Measurements from ENCODE around the gene DAW1. TPM values are rescaled to one million over a fixed set of nuclear protein-coding genes. Genes with fewer than 3 reads are reported as not detected.
"Not testable (repeated sequence)": the region's sequence is repeated elsewhere in the genome, so short reads cannot be mapped to it uniquely, and the experiment has no call there.

DAW1 gene
- total RNA-seq, 1 experiment from 2014 or later = 0.26 TPM

GRCh38 chr2:227834916-227835650 lies 36.3 kb upstream of the DAW1 start:
- intact Hi-C loops (cut with micrococcal nuclease; ENCODE audit: unreplicated experiment) = no loop called here
- Histone ChIP-seq H3K9me3 (ENCODE audit: control insufficient read depth, insufficient read depth, low read depth, low read length) (no peaks in the 10 kb centered on the region), H3K36me3 (ENCODE audit: control insufficient read depth, insufficient read depth, low read length) (no peaks in the 10 kb centered on the region), H3K4me1 (ENCODE audit: control insufficient read depth, insufficient read depth, low read length) (no peaks in the 10 kb centered on the region), H3K4me3 (ENCODE audit: low read depth in 2 of 2, low read length in 2 of 2) (no peak overlapping the region), H3K27me3 (ENCODE audit: control insufficient read depth, insufficient read depth, low read length) (no peaks in the 10 kb centered on the region), H3K27ac (ENCODE audit: low read length) (no peak overlapping the region)
- DNase-seq (ENCODE audit: low read depth, low spot score) (no peak), ATAC-seq (no peak)
- in situ Hi-C loops (cut with HindIII; ENCODE audit: low pct_unique_long_range_greater_than_20kb, low sequenced_read_pairs) = no loop called here
- no TSS peak for BruUV-seq (replicated peaks)
- POLR2A ChIA-PET = no interaction called here
- TF ChIP-seq SIN3A (IDR thresholded peaks at IDR 0.05; ENCODE audit: borderline replicate concordance, insufficient read depth, low read depth, low read length) (no peak), CTCF (IDR thresholded peaks at IDR 0.05) (no peak), POLR2AphosphoS5 (IDR thresholded peaks at IDR 0.05; ENCODE audit: low read depth, low read length) (no peak), REST (IDR thresholded peaks at IDR 0.05; ENCODE audit: insufficient read depth in 1 of 2, low read depth in 2 of 2, low read length in 1 of 2) (no peak), TCF7L2 (IDR thresholded peaks at IDR 0.05; ENCODE audit: low read depth, low read length) (no peak)
- CTCF ChIA-PET = no interaction called here

- CTCF ChIA-PET; DNase-seq (ENCODE audit: low read depth, low spot score); in situ Hi-C loops (cut with HindIII; ENCODE audit: low pct_unique_long_range_greater_than_20kb, low sequenced_read_pairs); BruUV-seq (replicated peaks); H3K27ac ChIP-seq (ENCODE audit: low read length); H3K4me1 ChIP-seq (ENCODE audit: control insufficient read depth, insufficient read depth, low read length); H3K4me3 ChIP-seq (ENCODE audit: low read depth in 2 of 2, low read length in 2 of 2); H3K27me3 ChIP-seq (ENCODE audit: control insufficient read depth, insufficient read depth, low read length); H3K9me3 ChIP-seq (ENCODE audit: control insufficient read depth, insufficient read depth, low read depth, low read length); H3K36me3 ChIP-seq (ENCODE audit: control insufficient read depth, insufficient read depth, low read length); ATAC-seq; intact Hi-C loops (cut with micrococcal nuclease; ENCODE audit: unreplicated experiment): not testable (repeated sequence)
- POLR2A ChIA-PET = interaction anchor here (0.6 kb wide), 1 partner anchor 70 kb away, joined by 3 read pairs; no protein-coding TSS in a partner anchor
Measured at GRCh38 chr2:227839339-227840129, 31.9 kb upstream of the DAW1 start.

- H3K27me3 ChIP-seq (ENCODE audit: control insufficient read depth, insufficient read depth, low read length) = no peaks in the 10 kb centered on the region
- ChIA-PET CTCF (no interaction called here), POLR2A (interaction anchor here (0.5 kb wide), 1 partner anchor 85 kb away, joined by 3 read pairs; no protein-coding TSS in a partner anchor)
- intact Hi-C loops (cut with micrococcal nuclease; ENCODE audit: unreplicated experiment) (no loop called here), in situ Hi-C loops (cut with HindIII; ENCODE audit: low pct_unique_long_range_greater_than_20kb, low sequenced_read_pairs) (no loop called here)
- no peak for TF ChIP-seq POLR2AphosphoS5 (IDR thresholded peaks at IDR 0.05; ENCODE audit: low read depth, low read length)
- no peak for TF ChIP-seq TCF7L2 (IDR thresholded peaks at IDR 0.05; ENCODE audit: low read depth, low read length)
- TF ChIP-seq SIN3A (IDR thresholded peaks at IDR 0.05; ENCODE audit: borderline replicate concordance, insufficient read depth, low read depth, low read length) = no peak
- no peak for TF ChIP-seq CTCF (IDR thresholded peaks at IDR 0.05)
- TF ChIP-seq REST (IDR thresholded peaks at IDR 0.05; ENCODE audit: insufficient read depth in 1 of 2, low read depth in 2 of 2, low read length in 1 of 2) = no peak
- no peak overlapping the region for H3K27ac ChIP-seq (ENCODE audit: low read length)
- BruUV-seq (replicated peaks) = no TSS peak
- ATAC-seq = no peak
- H3K4me1 ChIP-seq (ENCODE audit: control insufficient read depth, insufficient read depth, low read length) = no peaks in the 10 kb centered on the region
- H3K4me3 ChIP-seq (ENCODE audit: low read depth in 2 of 2, low read length in 2 of 2) = no peak overlapping the region
- no peaks in the 10 kb centered on the region for H3K9me3 ChIP-seq (ENCODE audit: control insufficient read depth, insufficient read depth, low read depth, low read length)
- no peak for DNase-seq (ENCODE audit: low read depth, low spot score)
- H3K36me3 ChIP-seq (ENCODE audit: control insufficient read depth, insufficient read depth, low read length) = no peaks in the 10 kb centered on the region
Measured at GRCh38 chr2:227846831-227847230, 24.6 kb upstream of the DAW1 start.

All from Panc1 (cell line).